ENCODE measurements around the gene APBA1.

The APBA1 gene

GRCh38 chr9:69462394-69462793 lies 209.8 kb downstream of the APBA1 start:
- no peak overlapping the region for H3K27ac ChIP-seq (ENCODE audit: low read depth, low read length, severe bottlenecking)
- WGBS, 2 experiments (ENCODE audit: insufficient coverage in 2 of 2): 91 to 95% methylated on average over 2 to 3 of the region's 4 CpGs
- no peaks in the 10 kb centered on the region for H3K36me3 ChIP-seq (ENCODE audit: control insufficient read depth, insufficient read depth, low read length)
- H3K9me3 ChIP-seq (ENCODE audit: control insufficient read depth, low read length): no peaks in the 10 kb centered on the region
- no peaks in the 10 kb centered on the region for H3K4me1 ChIP-seq (ENCODE audit: control insufficient read depth, insufficient read depth, low read length, poor library complexity, severe bottlenecking)
- no peak overlapping the region for H3K4me3 ChIP-seq (ENCODE audit: extremely low read depth, insufficient read depth, low read length, poor library complexity, severe bottlenecking)

GRCh38 chr9:69461103-69461887 lies 210.9 kb downstream of the APBA1 start:
- H3K4me1 ChIP-seq (ENCODE audit: control insufficient read depth, insufficient read depth, low read length, poor library complexity, severe bottlenecking): no peaks in the 10 kb centered on the region
- H3K36me3 ChIP-seq (ENCODE audit: control insufficient read depth, insufficient read depth, low read length): no peaks in the 10 kb centered on the region
- WGBS, 2 experiments (ENCODE audit: insufficient coverage in 2 of 2): 87 to 88% methylated on average over 2 to 3 of the region's 6 CpGs
- no peak overlapping the region for H3K27ac ChIP-seq (ENCODE audit: low read depth, low read length, severe bottlenecking)
- no peak overlapping the region for H3K4me3 ChIP-seq (ENCODE audit: extremely low read depth, insufficient read depth, low read length, poor library complexity, severe bottlenecking)
- H3K9me3 ChIP-seq (ENCODE audit: control insufficient read depth, low read length): no peaks in the 10 kb centered on the region

DNA sequence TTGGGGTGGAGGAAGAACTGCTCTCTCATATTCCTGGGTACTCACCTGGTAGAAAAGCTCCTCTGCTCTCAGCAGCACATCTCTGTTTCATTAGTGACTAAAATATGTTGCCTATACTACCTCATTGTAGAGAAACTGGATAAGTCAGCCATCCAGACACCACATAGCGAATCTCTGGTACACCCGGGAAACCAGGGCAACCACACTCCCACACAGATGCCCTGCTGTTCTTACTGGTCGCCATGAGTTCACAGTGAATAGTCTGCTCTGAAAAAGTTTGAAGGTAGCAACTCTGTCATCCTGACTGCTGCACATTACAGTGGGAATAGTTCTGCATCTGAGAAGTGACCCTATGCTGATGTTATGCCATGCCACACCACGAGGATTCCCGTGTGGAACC lies 212.2 kb downstream of the APBA1 start:
- Histone ChIP-seq H3K9me3 (ENCODE audit: control insufficient read depth, low read length) (no peaks in the 10 kb centered on the region), H3K36me3 (ENCODE audit: control insufficient read depth, insufficient read depth, low read length) (no peaks in the 10 kb centered on the region), H3K27ac (ENCODE audit: low read depth, low read length, severe bottlenecking) (no peak overlapping the region), H3K4me1 (ENCODE audit: control insufficient read depth, insufficient read depth, low read length, poor library complexity, severe bottlenecking) (no peaks in the 10 kb centered on the region), H3K4me3 (ENCODE audit: extremely low read depth, insufficient read depth, low read length, poor library complexity, severe bottlenecking) (no peak overlapping the region)
- WGBS, 2 experiments (ENCODE audit: insufficient coverage in 2 of 2): 79 to 88% methylated on average over 5 of the region's 5 CpGs

- H3K27ac ChIP-seq (ENCODE audit: low read depth, low read length, severe bottlenecking): no peak overlapping the region
- no peaks in the 10 kb centered on the region for H3K9me3 ChIP-seq (ENCODE audit: control insufficient read depth, low read length)
- WGBS, 2 experiments (ENCODE audit: insufficient coverage in 2 of 2): 100% methylated on average over 1 to 2 of the region's 3 CpGs
- H3K36me3 ChIP-seq (ENCODE audit: control insufficient read depth, insufficient read depth, low read length): no peaks in the 10 kb centered on the region
- H3K4me3 ChIP-seq (ENCODE audit: extremely low read depth, insufficient read depth, low read length, poor library complexity, severe bottlenecking): no peak overlapping the region
- H3K4me1 ChIP-seq (ENCODE audit: control insufficient read depth, insufficient read depth, low read length, poor library complexity, severe bottlenecking): no peaks in the 10 kb centered on the region
Measured at GRCh38 chr9:69458176-69458575, 214.0 kb downstream of the APBA1 start.

DNA sequence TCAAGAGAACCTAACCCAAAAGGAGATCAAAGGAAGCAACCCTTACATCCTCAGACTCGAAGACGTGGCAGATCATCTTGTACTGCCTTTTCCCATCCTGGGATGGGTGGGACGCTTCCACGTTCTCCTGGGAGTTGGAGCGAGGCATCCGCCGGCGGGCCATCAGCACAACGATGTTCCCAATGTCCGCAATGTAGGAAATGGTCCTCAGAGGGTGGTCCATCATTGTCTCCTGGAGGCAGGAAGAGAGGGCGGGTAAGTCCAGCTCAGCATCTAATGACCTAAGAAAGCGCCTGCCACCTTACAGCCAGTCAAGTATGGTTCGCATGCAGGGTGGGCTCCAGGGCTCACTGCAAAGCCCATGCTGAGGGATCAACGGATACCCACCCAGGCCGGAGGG lies 216.0 kb downstream of the APBA1 start:
- H3K9me3 ChIP-seq (ENCODE audit: control insufficient read depth, low read length): no peaks in the 10 kb centered on the region
- 93% methylated on average over 12 to 14 of the region's 15 CpGs for WGBS, 2 experiments (ENCODE audit: insufficient coverage in 2 of 2)
- H3K36me3 ChIP-seq (ENCODE audit: control insufficient read depth, insufficient read depth, low read length): no peaks in the 10 kb centered on the region
- H3K4me1 ChIP-seq (ENCODE audit: control insufficient read depth, insufficient read depth, low read length, poor library complexity, severe bottlenecking): no peaks in the 10 kb centered on the region
- no peak overlapping the region for H3K27ac ChIP-seq (ENCODE audit: low read depth, low read length, severe bottlenecking)
- H3K4me3 ChIP-seq (ENCODE audit: extremely low read depth, insufficient read depth, low read length, poor library complexity, severe bottlenecking): no peak overlapping the region

DNA sequence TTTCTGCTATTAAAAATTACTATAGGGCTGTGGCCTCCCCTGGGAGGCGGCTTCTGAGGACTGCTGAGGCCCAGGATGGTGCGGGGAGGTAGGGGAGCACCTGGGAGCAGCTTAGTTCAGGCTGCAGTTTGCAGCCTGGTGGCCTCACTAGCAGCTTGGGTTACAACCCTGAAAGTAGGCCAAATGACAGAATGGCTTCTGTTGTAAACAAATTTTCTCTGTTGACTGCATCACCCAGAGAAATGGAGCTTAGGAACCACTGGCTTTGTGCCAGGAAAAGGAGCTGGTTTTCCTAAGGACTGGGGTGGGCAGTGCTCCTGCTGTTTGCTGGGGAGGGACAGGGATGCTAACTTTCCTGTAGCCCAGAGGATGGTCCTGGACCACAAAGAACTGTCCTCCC lies 216.9 kb downstream of the APBA1 start:
- H3K27ac ChIP-seq (ENCODE audit: low read depth, low read length, severe bottlenecking): no peak overlapping the region
- H3K4me1 ChIP-seq (ENCODE audit: control insufficient read depth, insufficient read depth, low read length, poor library complexity, severe bottlenecking): no peaks in the 10 kb centered on the region
- H3K9me3 ChIP-seq (ENCODE audit: control insufficient read depth, low read length): no peaks in the 10 kb centered on the region
- H3K4me3 ChIP-seq (ENCODE audit: extremely low read depth, insufficient read depth, low read length, poor library complexity, severe bottlenecking): no peak overlapping the region
- H3K36me3 ChIP-seq (ENCODE audit: control insufficient read depth, insufficient read depth, low read length): no peaks in the 10 kb centered on the region
- WGBS, 2 experiments (ENCODE audit: insufficient coverage in 2 of 2): 93 to 100% methylated on average over 1 to 2 of the region's 2 CpGs

GRCh38 chr9:69454321-69454720 lies 217.8 kb downstream of the APBA1 start:
- Histone ChIP-seq H3K4me3 (ENCODE audit: extremely low read depth, insufficient read depth, low read length, poor library complexity, severe bottlenecking) (no peak overlapping the region), H3K36me3 (ENCODE audit: control insufficient read depth, insufficient read depth, low read length) (no peaks in the 10 kb centered on the region), H3K27ac (ENCODE audit: low read depth, low read length, severe bottlenecking) (no peak overlapping the region), H3K4me1 (ENCODE audit: control insufficient read depth, insufficient read depth, low read length, poor library complexity, severe bottlenecking) (no peaks in the 10 kb centered on the region), H3K9me3 (ENCODE audit: control insufficient read depth, low read length) (no peaks in the 10 kb centered on the region)
- 85 to 94% methylated on average over 2 of the region's 2 CpGs for WGBS, 2 experiments (ENCODE audit: insufficient coverage in 2 of 2)

DNA sequence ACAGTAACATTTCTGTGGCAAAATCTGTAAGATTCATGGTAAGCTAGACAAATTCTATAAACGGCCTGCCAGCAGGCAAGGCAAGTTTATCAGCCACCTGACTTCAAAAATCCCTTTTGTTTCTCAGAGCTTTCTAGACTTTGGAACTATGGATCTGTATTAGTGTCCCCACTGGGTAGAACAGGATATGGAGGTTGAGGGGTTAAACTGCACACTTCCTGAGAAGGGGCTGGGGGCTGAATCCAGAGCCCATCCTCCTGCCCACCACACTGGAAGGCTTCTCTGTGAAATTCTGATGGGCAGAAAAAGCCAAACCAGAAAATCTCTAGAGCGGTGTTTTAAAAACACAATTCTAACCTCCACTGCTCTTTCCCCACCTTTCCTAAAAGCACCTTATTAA lies 218.4 kb downstream of the APBA1 start:
- Histone ChIP-seq H3K27ac (ENCODE audit: low read depth, low read length, severe bottlenecking) (no peak overlapping the region), H3K9me3 (ENCODE audit: control insufficient read depth, low read length) (no peaks in the 10 kb centered on the region), H3K4me3 (ENCODE audit: extremely low read depth, insufficient read depth, low read length, poor library complexity, severe bottlenecking) (no peak overlapping the region), H3K36me3 (ENCODE audit: control insufficient read depth, insufficient read depth, low read length) (no peaks in the 10 kb centered on the region), H3K4me1 (ENCODE audit: control insufficient read depth, insufficient read depth, low read length, poor library complexity, severe bottlenecking) (no peaks in the 10 kb centered on the region)
- 86% methylated on average over 1 of the region's 2 CpGs; no CpG with 5 or more reads in 1 of the 2 experiments for WGBS, 2 experiments (ENCODE audit: insufficient coverage in 2 of 2)

GRCh38 chr9:69452110-69452782 lies 219.9 kb downstream of the APBA1 start:
- H3K4me1 ChIP-seq (ENCODE audit: control insufficient read depth, insufficient read depth, low read length, poor library complexity, severe bottlenecking): no peaks in the 10 kb centered on the region
- H3K36me3 ChIP-seq (ENCODE audit: control insufficient read depth, insufficient read depth, low read length): no peaks in the 10 kb centered on the region
- no peak overlapping the region for H3K4me3 ChIP-seq (ENCODE audit: extremely low read depth, insufficient read depth, low read length, poor library complexity, severe bottlenecking)
- no peak overlapping the region for H3K27ac ChIP-seq (ENCODE audit: low read depth, low read length, severe bottlenecking)
- no peaks in the 10 kb centered on the region for H3K9me3 ChIP-seq (ENCODE audit: control insufficient read depth, low read length)
- 76 to 85% methylated on average over 11 to 13 of the region's 13 CpGs for WGBS, 2 experiments (ENCODE audit: insufficient coverage in 2 of 2)

- 83 to 88% methylated on average over 2 to 4 of the region's 6 CpGs for WGBS, 2 experiments (ENCODE audit: insufficient coverage in 2 of 2)
- no peaks in the 10 kb centered on the region for H3K4me1 ChIP-seq (ENCODE audit: control insufficient read depth, insufficient read depth, low read length, poor library complexity, severe bottlenecking)
- H3K27ac ChIP-seq (ENCODE audit: low read depth, low read length, severe bottlenecking): no peak overlapping the region
- H3K9me3 ChIP-seq (ENCODE audit: control insufficient read depth, low read length): no peaks in the 10 kb centered on the region
- no peaks in the 10 kb centered on the region for H3K36me3 ChIP-seq (ENCODE audit: control insufficient read depth, insufficient read depth, low read length)
- no peak overlapping the region for H3K4me3 ChIP-seq (ENCODE audit: extremely low read depth, insufficient read depth, low read length, poor library complexity, severe bottlenecking)
Measured at GRCh38 chr9:69446496-69446895, 225.7 kb downstream of the APBA1 start.

DNA sequence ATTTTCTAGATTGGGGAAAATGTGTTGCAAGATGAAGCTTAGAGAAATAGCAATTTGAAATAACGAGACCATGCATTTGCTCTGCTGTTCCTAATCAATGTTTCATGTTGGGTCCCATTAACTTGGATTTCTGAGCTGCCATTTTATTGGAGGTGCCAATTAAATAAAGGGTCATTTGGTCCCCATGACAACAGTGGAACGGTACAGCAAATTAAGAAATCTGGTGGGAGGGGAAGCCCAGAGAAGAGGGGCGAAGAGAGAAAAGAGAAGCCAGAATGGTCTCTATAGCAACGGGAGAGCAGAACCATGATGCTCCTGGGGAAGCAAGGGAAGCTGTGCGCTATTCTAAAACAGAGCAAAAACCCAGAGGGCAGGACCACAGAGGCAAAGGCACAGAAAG lies 226.9 kb downstream of the APBA1 start:
- WGBS, 2 experiments (ENCODE audit: insufficient coverage in 2 of 2): 88 to 91% methylated on average over 4 to 5 of the region's 5 CpGs
- no peak overlapping the region for H3K4me3 ChIP-seq (ENCODE audit: extremely low read depth, insufficient read depth, low read length, poor library complexity, severe bottlenecking)
- H3K36me3 ChIP-seq (ENCODE audit: control insufficient read depth, insufficient read depth, low read length): no peaks in the 10 kb centered on the region
- H3K4me1 ChIP-seq (ENCODE audit: control insufficient read depth, insufficient read depth, low read length, poor library complexity, severe bottlenecking): no peaks in the 10 kb centered on the region
- H3K9me3 ChIP-seq (ENCODE audit: control insufficient read depth, low read length): no peaks in the 10 kb centered on the region
- no peak overlapping the region for H3K27ac ChIP-seq (ENCODE audit: low read depth, low read length, severe bottlenecking)

Data from mesodermal cell (in vitro differentiated cells).